Embryonic facial prominence (tissue), 1 donor: ENCODE data around the gene P4HB.

ENCODE experiments used
- DNase-seq: peaks from one replicate; pipeline ENCODE4 v3.0.0-alpha.2; 2016; ENCODE audit errors: extremely low spot score

P4HB gene

GRCh38 chr17:81811705-81812570 lies 48.4 kb downstream of the P4HB start:
- DNase-seq: no peak

GRCh38 chr17:81810892-81811704 lies 49.2 kb downstream of the P4HB start:
- DNase-seq: no peak

DNA sequence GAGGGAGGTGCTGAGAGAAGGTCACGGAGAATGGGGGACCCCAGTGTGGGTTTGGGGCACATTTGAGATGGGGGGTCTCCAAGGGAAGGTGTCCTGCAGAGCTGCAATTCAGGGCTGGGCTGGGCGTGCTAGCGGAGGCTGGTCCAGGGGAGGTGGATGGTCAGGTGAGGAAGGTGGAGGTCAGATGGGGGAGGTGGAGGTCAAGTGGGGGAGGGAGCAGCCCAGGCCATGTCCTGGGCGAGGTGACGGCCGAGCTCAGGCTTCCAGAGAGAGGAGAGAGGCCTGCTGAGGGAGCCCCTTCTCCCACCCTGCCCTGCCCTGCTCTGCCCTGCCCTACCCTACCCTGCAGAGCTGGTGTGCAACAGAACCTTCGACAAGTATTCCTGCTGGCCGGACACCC lies 49.9 kb downstream of the P4HB start:
- DNase-seq: no peak

- DNase-seq: no peak
These were observed 50.8 kb downstream of the P4HB start for GRCh38 chr17:81809556-81809998.

GRCh38 chr17:81808778-81809555 lies 51.4 kb downstream of the P4HB start:
- DNase-seq: no peak

- no peak for DNase-seq
These were observed 52.5 kb downstream of the P4HB start for GRCh38 chr17:81807839-81808238.

- DNase-seq: no peak
These were observed 53.1 kb downstream of the P4HB start for GRCh38 chr17:81807210-81807719.

GRCh38 chr17:81806461-81807209 lies 53.7 kb downstream of the P4HB start:
- no peak for DNase-seq

- no peak for DNase-seq
These were observed 54.5 kb downstream of the P4HB start for GRCh38 chr17:81805707-81806460.

DNA sequence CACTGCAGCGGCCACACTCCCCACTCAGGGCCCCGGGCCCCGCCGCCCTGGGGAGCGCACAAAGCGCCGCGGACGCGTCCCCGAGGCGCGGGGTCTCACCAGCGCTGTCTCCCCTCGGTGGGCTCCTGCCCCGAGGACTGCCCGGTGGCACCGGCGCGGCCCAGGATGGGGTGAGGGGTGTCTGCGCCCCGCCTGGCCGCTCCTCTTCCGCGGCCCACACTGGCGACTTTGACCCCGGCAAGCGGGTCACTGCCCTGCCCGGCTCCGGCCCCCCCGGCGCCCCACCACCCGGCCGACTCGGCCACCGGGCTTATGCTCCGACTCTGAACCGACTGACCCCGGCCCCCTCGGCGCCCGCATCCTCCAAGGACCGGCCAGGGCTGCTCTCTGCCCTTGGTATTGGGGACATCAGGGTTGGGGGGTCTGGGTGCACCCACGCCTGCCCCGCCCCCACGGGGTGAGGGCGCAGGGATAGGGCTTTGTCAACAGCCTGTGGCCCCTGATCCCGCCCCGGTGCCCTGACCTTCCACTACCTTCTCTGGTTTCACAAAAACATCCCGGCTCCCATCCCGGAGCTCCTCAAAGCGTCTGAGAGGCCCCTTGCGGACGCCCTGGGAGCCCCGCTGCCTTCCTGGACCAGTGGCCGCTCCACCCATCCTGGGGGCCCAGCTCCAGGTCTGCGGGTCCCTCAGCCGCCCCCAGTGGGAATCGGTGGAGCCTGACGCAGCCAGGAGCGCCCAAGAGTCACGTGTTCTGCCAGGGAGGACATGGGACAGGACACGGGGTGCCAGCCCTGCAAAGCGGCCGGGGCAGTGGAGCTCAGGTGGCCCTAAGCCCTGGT lies 55.6 kb downstream of the P4HB start:
- no peak for DNase-seq

- no peak for DNase-seq
These were observed 56.4 kb downstream of the P4HB start, which contains the start of gene GCGR for GRCh38 chr17:81803728-81804558. GCGR (plus strand) TSS chr17:81804150; CDS start chr17:81809019, 4,869 bp downstream.

GRCh38 chr17:81802856-81803643 lies 57.3 kb downstream of the P4HB start:
- no peak for DNase-seq

DNA sequence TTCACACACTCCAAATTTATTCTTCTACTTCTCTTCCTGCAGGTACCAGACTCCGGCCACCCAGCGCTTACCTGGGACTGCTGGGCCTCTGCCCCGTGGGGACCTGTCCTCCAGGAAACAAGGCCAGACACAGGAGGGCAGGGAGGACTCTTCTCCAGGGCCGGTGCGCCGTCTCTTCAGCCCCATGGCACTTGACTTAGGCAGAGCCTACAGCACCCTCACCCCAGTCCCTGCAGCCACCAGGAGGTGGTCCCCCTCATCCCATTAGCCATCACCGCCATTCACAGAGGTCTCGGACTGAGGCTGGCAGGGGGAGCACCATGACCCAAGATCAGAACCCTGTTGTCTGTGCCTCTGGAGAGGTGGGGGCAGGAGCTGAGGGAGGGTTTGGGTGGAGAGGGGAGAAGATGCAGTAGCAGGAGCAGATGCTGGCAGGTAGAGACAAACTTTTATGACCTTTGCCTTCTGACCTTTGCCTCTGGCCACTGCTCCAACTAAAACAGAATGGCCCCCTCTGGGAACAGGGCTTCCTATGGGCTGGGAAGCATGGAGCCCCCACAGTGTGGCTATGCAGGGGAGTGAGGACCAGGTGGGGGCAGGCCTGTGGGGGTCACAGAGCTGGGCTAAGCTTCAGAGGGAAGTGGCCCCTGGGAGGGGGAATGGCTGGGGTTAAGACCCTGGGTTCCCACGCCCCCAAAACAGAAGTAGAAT lies 58.1 kb downstream of the P4HB start:
- DNase-seq: no peak

GRCh38 chr17:81801327-81801726 lies 59.0 kb downstream of the P4HB start:
- no peak for DNase-seq

GRCh38 chr17:81794509-81794908 lies 65.8 kb downstream of the P4HB start:
- DNase-seq: no peak

- no peak for DNase-seq
These were observed 66.3 kb downstream of the P4HB start for GRCh38 chr17:81794074-81794476.
